Adrenal gland (tissue), 12 donors: ENCODE measurements around the gene ZNF563. TPM values are rescaled to one million over a fixed set of nuclear protein-coding genes. Genes with fewer than 3 reads are reported as not detected.
A peak's percentile ranks its signal among the peaks of the same experiment; 100 is the strongest.

Experiments used
- DNase-seq, 7 donors: peaks; one replicate each; pipeline ENCODE4 v3.0.0-alpha.2; 2019 to 2020
- H3K27ac ChIP-seq, 5 donors: fragments of 200-600 bp; sonication (generic) in 4 of 5; 1 replicate in 3 of 5; 2 replicates in 2 of 5; pipeline versions ENCODE4 v1.5.1 to v1.8.0; 2016 to 2020; ENCODE audit warnings: mild to moderate bottlenecking in 1 of 5
- H3K27me3 ChIP-seq: fragments of 200-600 bp; 2 replicates; pipeline ENCODE4 v1.8.0; 2021
- H3K36me3 ChIP-seq, 2 donors: fragments of 200-600 bp; replicated peaks in 1 of 2; 1 replicate in 1 of 2; 2 replicates in 1 of 2; pipeline versions ENCODE4 v1.5.1 to v1.8.0; 2018 to 2022
- H3K4me1 ChIP-seq, 2 donors: fragments of 200-600 bp; replicated peaks in 1 of 2; 1 replicate in 1 of 2; 2 replicates in 1 of 2; pipeline versions ENCODE4 v1.5.1 to v1.8.0; 2018 to 2021
- H3K4me3 ChIP-seq, 4 donors: fragments of 200-600 bp; sonication (generic) in 3 of 4; one replicate each; pipeline ENCODE4 v1.5.1; 2016 to 2018
- H3K9me3 ChIP-seq, 3 donors: fragments of 200-600 bp; sonication (generic) in 1 of 3; replicated peaks in 1 of 3; 1 replicate in 2 of 3; 2 replicates in 1 of 3; pipeline versions ENCODE4 v1.5.1 to v1.8.0; 2016 to 2021
- CTCF ChIP-seq, 6 experiments: fragments of 450-650 bp in 4 of 6; fragments of 200-600 bp in 2 of 6; sonication (generic) in 1 of 6; IDR thresholded peaks; 1 replicate in 5 of 6; 2 replicates in 1 of 6; pipeline versions ENCODE4 v1.5.1 to v1.8.0; 2016 to 2021; ENCODE audit warnings: antibody characterized with exemption in 6 of 6, mild to moderate bottlenecking in 2 of 6, moderate library complexity in 1 of 6
- POLR2A ChIP-seq, 2 donors: fragments of 450-650 bp; IDR thresholded peaks; one replicate each; pipeline ENCODE4 v1.6.1; 2017; ENCODE audit warnings: antibody characterized with exemption in 2 of 2, mild to moderate bottlenecking in 2 of 2, moderate library complexity in 1 of 2
- WGBS, 4 donors: extraction: QIAGEN DNeasy Blood & Tissue Kit in 2 of 4; methylation state at CpG; one replicate each; pipeline versions ENCODE4 v1.1.5 to v1.1.7; 2013 to 2017; 5-methylcytosine and 5-hydroxymethylcytosine counted together
- intact Hi-C, 2 donors: fragments of 100-400 bp; cut with DNase I; formaldehyde crosslinking; loops; one replicate each; pipeline versions ENCODE4 v1.14.1 to v1.15.0; 2022 to 2023
- polyA plus RNA-seq, 3 donors: library from polyadenylated mRNA; stranded (reverse); fragments of 200-250 nt in 2 of 3; fragments of 350-450 nt in 1 of 3; fragmentation: Illumina TruSeq in 1 of 3; extraction: RNeasy Lipid Tissue Mini Kit (QIAGEN cat#74804) in 1 of 3; gene quantifications; one replicate each; pipeline ENCODE4 v1.2.3, GENCODE V29; 2013 to 2014
- total RNA-seq, 9 donors: library from RNA; depleted of rRNA in 4 of 9; stranded (reverse); fragments of >200 nt in 4 of 9; fragments of 120-200 nt in 1 of 9; fragmentation: NEBNext Ultra II Directional in 1 of 9; extraction: Animal tissue kit (Norgen Biotek cat#: 25700) in 1 of 9; gene quantifications; one replicate each; pipeline versions ENCODE4 v1.1.0 to v1.2.4, GENCODE V29; 2013 to 2023
- donor health status: healthy with polysubstance abuse.
- donor health status: Bipolar disorder and iron deficiency.
- donor health status: DM: yes; HTN: yes; CAD: no.
- donor health status: DM: no; HTN: no; CAD: no.
- donor health status: DM: no; HTN: no; CAD: no.
- donor health status: DM: yes; HTN: yes; CAD: no.

ZNF563 gene
- total and polyA plus RNA-seq, 12 donors: 1.8 to 10.6 (median 5.1) TPM

- intact Hi-C loops: loop anchor here in 1 of 2 donors (5.0 kb wide), 1 partner anchor 132 kb away; the partner anchor contains the start of gene ZNF136
- Histone ChIP-seq H3K4me1 (peaks cover 25 to 31% of the 10 kb centered on the region in 2 donors), H3K27me3 (no peaks in the 10 kb centered on the region), H3K9me3 (no peaks in the 10 kb centered on the region), H3K27ac (peak within 1 kb of the TSS; percentile 90 to 99 (median 98)), H3K36me3 (no peaks in the 10 kb centered on the region), H3K4me3 (peak within 1 kb of the TSS; percentile 68 to 92 (median 88))
- TF ChIP-seq CTCF (IDR thresholded peaks at IDR 0.05): no peak
- peak; percentile 62 to 95 for TF ChIP-seq POLR2A (IDR thresholded peaks at IDR 0.05)
- 0 to 1% (median 0%) methylated on average over 10 to 66 of the region's 66 CpGs for WGBS, 4 donors
- peak; percentile 99 to 100 (median 99) for DNase-seq
Observed at GRCh38 chr19:12294249-12295158, 38.9 kb downstream of the ZNF563 start, which contains the start of gene ZNF44. ZNF44 (minus strand) TSS chr19:12294883; CDS start chr19:12294694, 189 bp downstream.

DNA sequence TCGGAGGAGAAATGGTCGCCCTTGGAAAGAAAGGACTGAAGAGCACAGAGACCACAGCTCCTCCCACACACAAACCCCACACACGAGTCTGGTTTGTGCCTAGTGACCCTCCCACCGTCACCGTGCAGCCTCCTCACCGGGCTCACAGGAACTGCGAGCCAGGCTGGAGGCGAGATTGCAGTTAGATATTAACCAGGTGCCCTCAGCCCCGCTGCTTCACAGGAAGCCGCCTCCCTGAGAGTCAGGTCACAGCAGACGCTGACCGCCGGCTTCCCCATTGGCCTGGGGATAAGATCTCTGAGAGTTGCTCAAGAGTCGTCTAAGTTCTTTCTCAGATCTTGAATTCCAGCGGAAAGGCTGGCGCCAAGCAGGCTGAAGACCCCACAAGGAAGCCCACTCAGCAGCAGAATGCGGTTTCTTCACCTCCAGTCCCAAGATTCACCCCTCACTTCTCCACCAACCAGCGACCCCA is 39.6 kb downstream of the ZNF563 start:
- H3K27ac ChIP-seq: peak overlapping the region; percentile 90 to 99 (median 98)

DNA sequence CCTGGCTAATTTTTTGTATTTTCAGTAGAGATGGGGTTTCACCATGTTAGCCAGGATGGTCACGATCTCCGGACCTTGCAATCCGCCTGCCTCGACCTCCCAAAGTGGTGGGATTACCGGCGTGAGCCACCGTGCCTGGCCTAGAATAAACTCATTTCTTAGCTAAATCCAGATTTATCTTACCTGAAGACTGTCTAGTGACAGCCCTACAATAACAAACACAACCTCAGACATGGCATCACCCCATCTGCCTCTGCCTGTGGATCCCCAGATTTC is 43.7 kb downstream of the ZNF563 start:
- Histone ChIP-seq H3K36me3 (no peaks in the 10 kb centered on the region), H3K27me3 (no peaks in the 10 kb centered on the region), H3K27ac (peak overlapping the region in 4 of 5 donors; percentile 18 to 82 (median 56)), H3K9me3 (no peaks in the 10 kb centered on the region), H3K4me1 (peaks cover 28 to 39% of the 10 kb centered on the region in 2 donors), H3K4me3 (no peak overlapping the region)
- 90 to 100% (median 97%) methylated on average over 7 of the region's 7 CpGs for WGBS, 4 donors
- TF ChIP-seq CTCF (IDR thresholded peaks at IDR 0.05) (no peak), POLR2A (IDR thresholded peaks at IDR 0.05) (no peak)
- DNase-seq: no peak
- intact Hi-C loops: no loop called here

More for the DNA sequence above, 39.6 kb downstream of the ZNF563 start:
- TF ChIP-seq POLR2A (IDR thresholded peaks at IDR 0.05): peak in 1 of 2 donors; percentile 87
- TF ChIP-seq CTCF (IDR thresholded peaks at IDR 0.05): no peak
- Histone ChIP-seq H3K36me3 (no peaks in the 10 kb centered on the region), H3K4me3 (peak overlapping the region; percentile 68 to 92 (median 88)), H3K27me3 (no peaks in the 10 kb centered on the region), H3K9me3 (no peaks in the 10 kb centered on the region), H3K4me1 (peaks cover 32 to 38% of the 10 kb centered on the region in 2 donors)
- 0 to 1% (median 1%) methylated on average over 11 to 18 of the region's 18 CpGs for WGBS, 4 donors
- intact Hi-C loops: no loop called here
- peak; percentile 62 to 86 (median 82) for DNase-seq

GRCh38 chr19:12287958-12288500 is 45.4 kb downstream of the ZNF563 start:
- Histone ChIP-seq H3K27me3 (no peaks in the 10 kb centered on the region), H3K27ac (no peak overlapping the region), H3K9me3 (peaks cover 0 to under 1% (median 0%) of the 10 kb centered on the region in 3 donors), H3K36me3 (no peaks in the 10 kb centered on the region), H3K4me1 (peaks cover 22 to 33% of the 10 kb centered on the region in 2 donors), H3K4me3 (no peak overlapping the region)
- DNase-seq: no peak
- intact Hi-C loops: no loop called here
- TF ChIP-seq CTCF (IDR thresholded peaks at IDR 0.05) (no peak), POLR2A (IDR thresholded peaks at IDR 0.05) (no peak)
- WGBS, 4 donors: 63 to 90% (median 76%) methylated on average over 1 of the region's 1 CpG
